ENCODE results near the gene SYCP2. TPM values are rescaled to one million over a fixed set of nuclear protein-coding genes. Genes with fewer than 3 reads are reported as not detected.

Gene SYCP2
- total RNA-seq, 1 donor from 2014 or later = 0.88 TPM

DNA sequence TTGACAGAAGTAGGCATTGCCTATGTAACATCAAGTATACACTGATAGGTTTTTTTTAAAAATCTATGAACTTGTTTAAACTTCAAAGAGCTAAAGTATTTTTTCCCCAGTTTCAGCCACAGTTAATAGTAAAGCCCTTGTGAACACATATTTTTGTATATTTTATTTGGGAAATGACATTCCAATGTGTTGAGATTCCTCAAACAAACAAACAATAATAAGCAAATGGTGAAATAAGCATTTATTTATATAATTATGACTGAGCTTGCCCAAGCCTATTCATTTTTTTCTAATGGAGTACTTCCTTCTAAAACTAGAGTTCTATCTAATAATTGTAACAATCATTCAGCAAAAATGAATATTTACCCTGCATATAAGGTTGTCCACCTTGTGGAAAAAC is 12.5 kb downstream of the SYCP2 start:
- TF ChIP-seq, protein P1, sequence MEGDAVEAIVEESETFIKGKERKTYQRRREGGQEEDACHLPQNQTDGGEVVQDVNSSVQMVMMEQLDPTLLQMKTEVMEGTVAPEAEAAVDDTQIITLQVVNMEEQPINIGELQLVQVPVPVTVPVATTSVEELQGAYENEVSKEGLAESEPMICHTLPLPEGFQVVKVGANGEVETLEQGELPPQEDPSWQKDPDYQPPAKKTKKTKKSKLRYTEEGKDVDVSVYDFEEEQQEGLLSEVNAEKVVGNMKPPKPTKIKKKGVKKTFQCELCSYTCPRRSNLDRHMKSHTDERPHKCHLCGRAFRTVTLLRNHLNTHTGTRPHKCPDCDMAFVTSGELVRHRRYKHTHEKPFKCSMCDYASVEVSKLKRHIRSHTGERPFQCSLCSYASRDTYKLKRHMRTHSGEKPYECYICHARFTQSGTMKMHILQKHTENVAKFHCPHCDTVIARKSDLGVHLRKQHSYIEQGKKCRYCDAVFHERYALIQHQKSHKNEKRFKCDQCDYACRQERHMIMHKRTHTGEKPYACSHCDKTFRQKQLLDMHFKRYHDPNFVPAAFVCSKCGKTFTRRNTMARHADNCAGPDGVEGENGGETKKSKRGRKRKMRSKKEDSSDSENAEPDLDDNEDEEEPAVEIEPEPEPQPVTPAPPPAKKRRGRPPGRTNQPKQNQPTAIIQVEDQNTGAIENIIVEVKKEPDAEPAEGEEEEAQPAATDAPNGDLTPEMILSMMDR (IDR thresholded peaks at IDR 0.05) = no peak
- no peak for TF ChIP-seq EZH2phosphoT487 (IDR thresholded peaks at IDR 0.05)
- no peak for TF ChIP-seq EZH2 (IDR thresholded peaks at IDR 0.05)
- no peak overlapping the region for H2AFZ ChIP-seq (replicated peaks)
- no peaks in the 10 kb centered on the region for H4K20me1 ChIP-seq (ENCODE audit: low read depth)
- H3K27ac Mint-ChIP-seq = no peak overlapping the region
- no peaks in the 10 kb centered on the region for H3F3A ChIP-seq (ENCODE audit: low read depth)
- H3K79me2 ChIP-seq (ENCODE audit: low read depth) = no peaks in the 10 kb centered on the region
- H3K4me2 ChIP-seq = no peak overlapping the region
- no peaks in the 10 kb centered on the region for H3K27me3 Mint-ChIP-seq (ENCODE audit: insufficient read depth, low read depth)
- H3K27ac ChIP-seq = no peak overlapping the region
- H3K9me3 ChIP-seq (ENCODE audit: low read depth) = no peaks in the 10 kb centered on the region
- H3K4me3 ChIP-seq = no peak overlapping the region
- peaks cover 17% of the 10 kb centered on the region for H3K27me3 ChIP-seq
- H3K9me3 Mint-ChIP-seq = no peaks in the 10 kb centered on the region
- DNase-seq (ENCODE audit: low spot score) = no peak
- H3K4me3 Mint-ChIP-seq = no peak overlapping the region
- peaks cover 10% of the 10 kb centered on the region for H3K4me1 Mint-ChIP-seq
- no peaks in the 10 kb centered on the region for H3K36me3 Mint-ChIP-seq
- no peaks in the 10 kb centered on the region for H3K4me1 ChIP-seq
- H3K36me3 ChIP-seq = no peaks in the 10 kb centered on the region
- H3K9ac ChIP-seq = no peak overlapping the region

GRCh38 chr20:59912609-59913008 is 20.8 kb downstream of the SYCP2 start:
- H3K4me1 Mint-ChIP-seq = no peaks in the 10 kb centered on the region
- H3K27me3 Mint-ChIP-seq (ENCODE audit: insufficient read depth, low read depth) = no peaks in the 10 kb centered on the region
- no peaks in the 10 kb centered on the region for H3K9me3 ChIP-seq (ENCODE audit: low read depth)
- no peaks in the 10 kb centered on the region for H3K9me3 Mint-ChIP-seq
- H4K20me1 ChIP-seq (ENCODE audit: low read depth) = no peaks in the 10 kb centered on the region
- no peak overlapping the region for H3K9ac ChIP-seq
- TF ChIP-seq EZH2phosphoT487 (IDR thresholded peaks at IDR 0.05) = no peak
- TF ChIP-seq, protein P1 (IDR thresholded peaks at IDR 0.05) = no peak
- no peak for TF ChIP-seq EZH2 (IDR thresholded peaks at IDR 0.05)
- no peaks in the 10 kb centered on the region for H3K79me2 ChIP-seq (ENCODE audit: low read depth)
- H3K27me3 ChIP-seq = peaks cover 49% of the 10 kb centered on the region
- H3K27ac Mint-ChIP-seq = no peak overlapping the region
- H3K4me1 ChIP-seq = no peaks in the 10 kb centered on the region
- no peak overlapping the region for H3K27ac ChIP-seq
- no peaks in the 10 kb centered on the region for H3K36me3 ChIP-seq
- H3K4me3 Mint-ChIP-seq = no peak overlapping the region
- no peak overlapping the region for H3K4me3 ChIP-seq
- no peak overlapping the region for H3K4me2 ChIP-seq
- no peak for DNase-seq (ENCODE audit: low spot score)
- no peak overlapping the region for H2AFZ ChIP-seq (replicated peaks)
- no peaks in the 10 kb centered on the region for H3K36me3 Mint-ChIP-seq
- no peaks in the 10 kb centered on the region for H3F3A ChIP-seq (ENCODE audit: low read depth)

DNA sequence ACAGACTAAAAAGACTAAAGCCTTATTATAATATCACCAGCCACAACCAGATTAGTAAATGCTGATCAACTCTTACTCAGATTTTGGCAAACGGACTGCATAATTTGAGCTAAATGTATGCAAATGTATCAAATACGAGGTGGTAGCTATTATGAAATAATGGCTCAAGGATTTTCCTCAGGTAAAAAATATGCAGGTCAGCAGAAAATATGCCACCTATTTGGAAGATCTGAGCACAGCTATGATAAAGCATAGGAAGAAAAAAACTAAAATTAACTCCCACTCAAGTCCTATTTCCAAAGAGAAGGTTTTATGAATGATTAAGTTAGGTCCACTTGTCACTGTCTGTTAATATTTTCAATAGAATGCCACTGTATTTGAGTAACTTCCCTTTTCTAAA is 22.4 kb downstream of the SYCP2 start:
- Histone ChIP-seq H3K9me3 (ENCODE audit: low read depth) (no peaks in the 10 kb centered on the region), H2AFZ (replicated peaks) (no peak overlapping the region), H4K20me1 (ENCODE audit: low read depth) (no peaks in the 10 kb centered on the region), H3K36me3 (no peaks in the 10 kb centered on the region), H3K27ac (no peak overlapping the region), H3K4me2 (no peak overlapping the region), H3K9ac (no peak overlapping the region), H3K27me3 (peaks cover 65% of the 10 kb centered on the region), H3K4me1 (no peaks in the 10 kb centered on the region), H3K4me3 (no peak overlapping the region), H3F3A (ENCODE audit: low read depth) (no peaks in the 10 kb centered on the region), H3K79me2 (ENCODE audit: low read depth) (no peaks in the 10 kb centered on the region)
- Mint-ChIP-seq H3K4me3 (no peak overlapping the region), H3K27ac (no peak overlapping the region), H3K27me3 (ENCODE audit: insufficient read depth, low read depth) (no peaks in the 10 kb centered on the region), H3K4me1 (no peaks in the 10 kb centered on the region), H3K36me3 (no peaks in the 10 kb centered on the region), H3K9me3 (no peaks in the 10 kb centered on the region)
- TF ChIP-seq EZH2phosphoT487 (IDR thresholded peaks at IDR 0.05) (no peak), EZH2 (IDR thresholded peaks at IDR 0.05) (no peak)
- TF ChIP-seq, protein P1 (IDR thresholded peaks at IDR 0.05) = no peak
- DNase-seq (ENCODE audit: low spot score) = no peak

All from neural progenitor cell (in vitro differentiated cells).